Measurements from ENCODE around the gene HSF5.
A peak's percentile ranks its signal among the peaks of the same experiment; 100 is the strongest.

- TF ChIP-seq, protein P1, sequence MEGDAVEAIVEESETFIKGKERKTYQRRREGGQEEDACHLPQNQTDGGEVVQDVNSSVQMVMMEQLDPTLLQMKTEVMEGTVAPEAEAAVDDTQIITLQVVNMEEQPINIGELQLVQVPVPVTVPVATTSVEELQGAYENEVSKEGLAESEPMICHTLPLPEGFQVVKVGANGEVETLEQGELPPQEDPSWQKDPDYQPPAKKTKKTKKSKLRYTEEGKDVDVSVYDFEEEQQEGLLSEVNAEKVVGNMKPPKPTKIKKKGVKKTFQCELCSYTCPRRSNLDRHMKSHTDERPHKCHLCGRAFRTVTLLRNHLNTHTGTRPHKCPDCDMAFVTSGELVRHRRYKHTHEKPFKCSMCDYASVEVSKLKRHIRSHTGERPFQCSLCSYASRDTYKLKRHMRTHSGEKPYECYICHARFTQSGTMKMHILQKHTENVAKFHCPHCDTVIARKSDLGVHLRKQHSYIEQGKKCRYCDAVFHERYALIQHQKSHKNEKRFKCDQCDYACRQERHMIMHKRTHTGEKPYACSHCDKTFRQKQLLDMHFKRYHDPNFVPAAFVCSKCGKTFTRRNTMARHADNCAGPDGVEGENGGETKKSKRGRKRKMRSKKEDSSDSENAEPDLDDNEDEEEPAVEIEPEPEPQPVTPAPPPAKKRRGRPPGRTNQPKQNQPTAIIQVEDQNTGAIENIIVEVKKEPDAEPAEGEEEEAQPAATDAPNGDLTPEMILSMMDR (IDR thresholded peaks at IDR 0.05; ENCODE audit: low read depth, low read length) = no peak
- TF ChIP-seq POLR2A (IDR thresholded peaks at IDR 0.05; ENCODE audit: extremely low read depth, insufficient read length) (no peak), MAX (IDR thresholded peaks at IDR 0.05; ENCODE audit: low read depth, low read length) (peak; percentile 57)
Observed at GRCh38 chr17:58412961-58413586, 75.1 kb downstream of the HSF5 start.

All from NB4 (cell line).